Right atrium auricular region (tissue), 2 donors: ENCODE measurements around the gene DYSF. TPM values are rescaled to one million over a fixed set of nuclear protein-coding genes. Genes with fewer than 3 reads are reported as not detected.

Experiments used
- DNase-seq: peaks from one replicate; pipeline ENCODE4 v3.0.0-alpha.2; 2019; ENCODE audit warnings: low spot score
- H3K27ac ChIP-seq, 2 donors: fragments of 200-600 bp; sonication (generic); 1 replicate in 1 of 2; 2 replicates in 1 of 2; pipeline ENCODE4 v1.5.1; 2016 to 2019
- H3K27me3 ChIP-seq, 2 donors: fragments of 200-600 bp; sonication (generic); one replicate each; pipeline versions ENCODE4 v1.5.1 to v1.6.0; 2017 to 2019
- H3K36me3 ChIP-seq: fragments of 200-600 bp; sonication (generic); one replicate; pipeline ENCODE4 v1.5.1; 2016
- H3K4me1 ChIP-seq, 2 donors: fragments of 200-600 bp; sonication (generic); one replicate each; pipeline versions ENCODE4 v1.5.1 to v1.6.0; 2017 to 2019
- H3K4me3 ChIP-seq, 2 donors: fragments of 200-600 bp; sonication (generic); 1 replicate in 1 of 2; 2 replicates in 1 of 2; pipeline ENCODE4 v1.5.1; 2017 to 2019; ENCODE audit warnings: mild to moderate bottlenecking in 1 of 2, moderate library complexity in 1 of 2
- H3K9me3 ChIP-seq, 2 donors: fragments of 200-600 bp; sonication (generic); one replicate each; pipeline ENCODE4 v1.5.1; 2019
- total RNA-seq, 2 donors: library from RNA; depleted of rRNA; stranded (reverse); fragments of >200 nt; gene quantifications; one replicate each; pipeline ENCODE4 v1.1.0, GENCODE V29; 2016
- TF ChIP-seq, protein P1 (sequence below), 2 donors: fragments of 200-600 bp; sonication (generic); IDR thresholded peaks; one replicate each; pipeline ENCODE4 v1.5.1; 2019; ENCODE audit warnings: antibody characterized with exemption in 2 of 2

DYSF gene
- total RNA-seq, 2 donors from 2014 or later, result 31.3 to 52.1 TPM

DNA sequence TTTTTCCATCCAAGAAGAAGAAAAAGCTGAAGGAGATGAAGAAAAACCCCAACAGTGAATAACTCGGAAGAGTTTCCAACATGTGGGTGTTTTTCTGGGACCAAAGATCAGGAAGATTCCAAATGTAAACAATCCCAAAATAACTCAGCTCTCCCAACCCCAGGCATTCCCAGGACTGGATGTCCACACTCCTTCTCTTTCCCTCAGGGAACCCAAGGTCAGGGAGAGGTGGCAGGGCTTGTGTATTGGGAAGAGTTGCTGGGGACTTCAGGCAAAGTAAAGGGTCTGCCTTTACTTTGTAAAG lies 268.0 kb downstream of the DYSF start:
- Histone ChIP-seq H3K4me1 (peaks cover 0 to 57% of the 10 kb centered on the region in 2 donors), H3K4me3 (no peak overlapping the region), H3K27ac (peak overlapping the region; percentile 59 to 61), H3K27me3 (no peaks in the 10 kb centered on the region), H3K36me3 (no peaks in the 10 kb centered on the region), H3K9me3 (peaks cover 0 to 21% of the 10 kb centered on the region in 2 donors)
- no peak for DNase-seq
- TF ChIP-seq, protein P1, sequence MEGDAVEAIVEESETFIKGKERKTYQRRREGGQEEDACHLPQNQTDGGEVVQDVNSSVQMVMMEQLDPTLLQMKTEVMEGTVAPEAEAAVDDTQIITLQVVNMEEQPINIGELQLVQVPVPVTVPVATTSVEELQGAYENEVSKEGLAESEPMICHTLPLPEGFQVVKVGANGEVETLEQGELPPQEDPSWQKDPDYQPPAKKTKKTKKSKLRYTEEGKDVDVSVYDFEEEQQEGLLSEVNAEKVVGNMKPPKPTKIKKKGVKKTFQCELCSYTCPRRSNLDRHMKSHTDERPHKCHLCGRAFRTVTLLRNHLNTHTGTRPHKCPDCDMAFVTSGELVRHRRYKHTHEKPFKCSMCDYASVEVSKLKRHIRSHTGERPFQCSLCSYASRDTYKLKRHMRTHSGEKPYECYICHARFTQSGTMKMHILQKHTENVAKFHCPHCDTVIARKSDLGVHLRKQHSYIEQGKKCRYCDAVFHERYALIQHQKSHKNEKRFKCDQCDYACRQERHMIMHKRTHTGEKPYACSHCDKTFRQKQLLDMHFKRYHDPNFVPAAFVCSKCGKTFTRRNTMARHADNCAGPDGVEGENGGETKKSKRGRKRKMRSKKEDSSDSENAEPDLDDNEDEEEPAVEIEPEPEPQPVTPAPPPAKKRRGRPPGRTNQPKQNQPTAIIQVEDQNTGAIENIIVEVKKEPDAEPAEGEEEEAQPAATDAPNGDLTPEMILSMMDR (IDR thresholded peaks at IDR 0.05), result no peak

GRCh38 chr2:71721669-71722068 lies 268.3 kb downstream of the DYSF start:
- no peaks in the 10 kb centered on the region for H3K27me3 ChIP-seq
- no peak overlapping the region for H3K4me3 ChIP-seq
- H3K4me1 ChIP-seq, result peaks cover 0 to 53% of the 10 kb centered on the region in 2 donors
- H3K9me3 ChIP-seq, result peaks cover 0 to 21% of the 10 kb centered on the region in 2 donors
- no peak for DNase-seq
- TF ChIP-seq, protein P1 (IDR thresholded peaks at IDR 0.05), result no peak
- H3K27ac ChIP-seq, result peak overlapping the region; percentile 59 to 61
- H3K36me3 ChIP-seq, result no peaks in the 10 kb centered on the region

DNA sequence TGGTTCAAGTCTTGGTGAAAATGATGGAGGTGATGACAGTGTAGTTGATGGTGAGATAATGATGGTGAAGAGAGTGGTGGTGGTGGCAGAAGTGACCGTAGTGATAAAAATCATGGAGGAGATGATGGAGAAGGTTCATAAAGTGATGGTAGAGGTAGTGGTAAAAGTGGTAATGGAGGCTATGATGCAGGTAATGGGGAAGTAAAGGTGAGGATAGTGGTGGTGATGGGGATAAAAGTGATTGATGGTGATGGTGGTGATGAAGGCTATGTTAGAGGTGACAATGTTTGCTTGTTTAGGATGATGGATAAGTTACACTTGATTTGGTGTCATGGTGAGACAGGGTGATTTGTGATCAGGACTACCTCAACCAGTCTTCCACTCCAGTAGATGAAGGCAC lies 268.9 kb downstream of the DYSF start:
- H3K36me3 ChIP-seq, result no peaks in the 10 kb centered on the region
- H3K27ac ChIP-seq, result no peak overlapping the region
- no peaks in the 10 kb centered on the region for H3K27me3 ChIP-seq
- no peak for DNase-seq
- H3K4me1 ChIP-seq, result peaks cover 0 to 47% of the 10 kb centered on the region in 2 donors
- TF ChIP-seq, protein P1 (IDR thresholded peaks at IDR 0.05), result no peak
- H3K9me3 ChIP-seq, result peaks cover 0 to 21% of the 10 kb centered on the region in 2 donors
- H3K4me3 ChIP-seq, result no peak overlapping the region

- H3K4me3 ChIP-seq, result no peak overlapping the region
- H3K9me3 ChIP-seq, result peaks cover 0 to 21% of the 10 kb centered on the region in 2 donors
- no peak for DNase-seq
- no peak overlapping the region for H3K27ac ChIP-seq
- no peaks in the 10 kb centered on the region for H3K27me3 ChIP-seq
- TF ChIP-seq, protein P1 (IDR thresholded peaks at IDR 0.05), result no peak
- H3K36me3 ChIP-seq, result no peaks in the 10 kb centered on the region
- H3K4me1 ChIP-seq, result peaks cover 0 to 22% of the 10 kb centered on the region in 2 donors
These were observed 271.4 kb downstream of the DYSF start for GRCh38 chr2:71724793-71725192.

GRCh38 chr2:71725836-71726235 lies 272.5 kb downstream of the DYSF start:
- DNase-seq, result no peak
- H3K27ac ChIP-seq, result no peak overlapping the region
- peaks cover 0 to 21% of the 10 kb centered on the region in 2 donors for H3K9me3 ChIP-seq
- H3K4me3 ChIP-seq, result no peak overlapping the region
- TF ChIP-seq, protein P1 (IDR thresholded peaks at IDR 0.05), result no peak
- H3K36me3 ChIP-seq, result no peaks in the 10 kb centered on the region
- peaks cover 0 to 11% of the 10 kb centered on the region in 2 donors for H3K4me1 ChIP-seq
- H3K27me3 ChIP-seq, result no peaks in the 10 kb centered on the region

- no peak overlapping the region for H3K27ac ChIP-seq
- TF ChIP-seq, protein P1 (IDR thresholded peaks at IDR 0.05), result no peak
These were observed 274.2 kb downstream of the DYSF start for GRCh38 chr2:71727562-71727961.

More at GRCh38 chr2:71727562-71727961, 274.2 kb downstream of the DYSF start:
- Histone ChIP-seq H3K4me1 (no peaks in the 10 kb centered on the region), H3K27me3 (no peaks in the 10 kb centered on the region), H3K36me3 (no peaks in the 10 kb centered on the region), H3K4me3 (no peak overlapping the region), H3K9me3 (peaks cover 0 to 21% of the 10 kb centered on the region in 2 donors)
- no peak for DNase-seq
